Measurements from ENCODE around the gene ERICH6. TPM values are rescaled to one million over a fixed set of nuclear protein-coding genes. Genes with fewer than 3 reads are reported as not detected.

The ERICH6 gene
- polyA plus RNA-seq, 3 donors: 0.04 TPM; not detected in 2

- peaks cover 51% of the 10 kb centered on the region for H3K4me1 Mint-ChIP-seq
- Histone ChIP-seq H2AFZ (ENCODE audit: insufficient read depth, low read depth, low read length, poor library complexity, severe bottlenecking) (no peak overlapping the region), H3K27me3 (ENCODE audit: control insufficient read depth in 2 of 2, insufficient read depth in 2 of 2, low read length in 2 of 2) (no peaks in the 10 kb centered on the region), H3K36me3 (replicated peaks in 1 of 2; ENCODE audit: control insufficient read depth in 1 of 2, insufficient read depth in 2 of 2, low read length in 2 of 2) (peaks cover 18 to 30% of the 10 kb centered on the region in 2 donors), H3K4me1 (ENCODE audit: control insufficient read depth in 1 of 2, insufficient read depth in 2 of 2, low read length in 2 of 2) (peaks cover 25 to 33% of the 10 kb centered on the region in 2 donors), H3K79me2 (ENCODE audit: insufficient read depth, low read length) (peaks cover 59% of the 10 kb centered on the region), H3K27ac (ENCODE audit: low read depth in 1 of 2, low read length in 2 of 2) (no peak overlapping the region), H3K4me2 (replicated peaks; ENCODE audit: extremely low read depth, low read length, poor library complexity, severe bottlenecking) (no peak overlapping the region), H4K20me1 (ENCODE audit: insufficient read depth, low read length) (peaks cover 82% of the 10 kb centered on the region), H3K9ac (ENCODE audit: insufficient read depth, low read length, poor library complexity, severe bottlenecking) (no peak overlapping the region), H3K9me3 (replicated peaks in 1 of 2; ENCODE audit: control insufficient read depth in 1 of 2, insufficient read depth in 1 of 2, low read length in 2 of 2) (no peaks in the 10 kb centered on the region), H3K4me3 (replicated peaks in 1 of 3; ENCODE audit: low read depth in 2 of 3, low read length in 3 of 3) (no peak overlapping the region)
- WGBS (ENCODE audit: insufficient coverage): 93% methylated on average over 4 of the region's 4 CpGs
- H3K9me3 Mint-ChIP-seq: no peaks in the 10 kb centered on the region
- no peak overlapping the region for H3K4me3 Mint-ChIP-seq
- peaks cover 0 to 2% (median 0%) of the 10 kb centered on the region in 3 donors for H3K27me3 Mint-ChIP-seq (ENCODE audit: low read depth in 3 of 3)
- no peak for DNase-seq
- TF ChIP-seq CTCF (IDR thresholded peaks at IDR 0.05): no peak
- H3K27ac Mint-ChIP-seq: no peak overlapping the region
- H3K36me3 Mint-ChIP-seq: peaks cover 25 to 32% of the 10 kb centered on the region in 2 donors
- intact Hi-C loops (cut with micrococcal nuclease): no loop called here
Observed at GRCh38 chr3:150742679-150743078, 39.0 kb upstream of the ERICH6 start.

DNA sequence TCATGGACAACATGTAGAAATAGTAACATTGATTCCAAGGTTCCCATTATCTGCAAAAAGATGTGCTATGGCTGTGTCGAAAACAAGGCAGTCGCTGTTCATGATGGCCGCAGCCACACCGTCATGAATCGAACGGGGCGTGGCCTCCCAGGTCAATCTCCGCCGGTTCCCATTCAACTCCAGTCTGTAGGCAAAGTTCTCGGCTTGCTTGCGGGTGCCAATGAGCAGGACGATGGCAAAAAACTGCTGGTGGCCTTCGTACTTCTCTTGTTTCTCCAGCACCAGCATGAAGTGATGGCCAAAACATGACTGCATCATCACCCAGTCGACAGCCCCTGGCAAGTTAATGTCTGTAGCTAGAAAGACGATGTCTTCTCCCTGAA lies 38.4 kb upstream of the ERICH6 start:
- Histone ChIP-seq H3K4me3 (replicated peaks in 1 of 3; ENCODE audit: low read depth in 2 of 3, low read length in 3 of 3) (no peak overlapping the region), H2AFZ (ENCODE audit: insufficient read depth, low read depth, low read length, poor library complexity, severe bottlenecking) (no peak overlapping the region), H3K27ac (ENCODE audit: low read depth in 1 of 2, low read length in 2 of 2) (no peak overlapping the region), H4K20me1 (ENCODE audit: insufficient read depth, low read length) (peaks cover 76% of the 10 kb centered on the region), H3K36me3 (replicated peaks in 1 of 2; ENCODE audit: control insufficient read depth in 1 of 2, insufficient read depth in 2 of 2, low read length in 2 of 2) (peaks cover 18 to 30% of the 10 kb centered on the region in 2 donors), H3K9me3 (replicated peaks in 1 of 2; ENCODE audit: control insufficient read depth in 1 of 2, insufficient read depth in 1 of 2, low read length in 2 of 2) (no peaks in the 10 kb centered on the region), H3K9ac (ENCODE audit: insufficient read depth, low read length, poor library complexity, severe bottlenecking) (no peak overlapping the region), H3K79me2 (ENCODE audit: insufficient read depth, low read length) (peaks cover 54% of the 10 kb centered on the region), H3K4me1 (ENCODE audit: control insufficient read depth in 1 of 2, insufficient read depth in 2 of 2, low read length in 2 of 2) (peaks cover 26 to 33% of the 10 kb centered on the region in 2 donors), H3K27me3 (ENCODE audit: control insufficient read depth in 2 of 2, insufficient read depth in 2 of 2, low read length in 2 of 2) (no peaks in the 10 kb centered on the region), H3K4me2 (replicated peaks; ENCODE audit: extremely low read depth, low read length, poor library complexity, severe bottlenecking) (no peak overlapping the region)
- no peak for TF ChIP-seq CTCF (IDR thresholded peaks at IDR 0.05)
- Mint-ChIP-seq H3K4me3 (no peak overlapping the region), H3K27me3 (ENCODE audit: low read depth in 3 of 3) (peaks cover 0 to 2% (median 0%) of the 10 kb centered on the region in 3 donors), H3K36me3 (peaks cover 25 to 32% of the 10 kb centered on the region in 2 donors), H3K4me1 (peaks cover 51% of the 10 kb centered on the region), H3K9me3 (no peaks in the 10 kb centered on the region), H3K27ac (peak overlapping the region in 1 of 7 donors; percentile 40)
- intact Hi-C loops (cut with micrococcal nuclease): no loop called here
- 98% methylated on average over 15 of the region's 15 CpGs for WGBS (ENCODE audit: insufficient coverage)
- no peak for DNase-seq

All from CD14-positive monocyte (primary cell).